WERI-Rb-1 (cell line): ENCODE data around the gene C20orf96.

Source experiments
- DNase-seq: peaks from one replicate; pipeline ENCODE4 v3.0.0-alpha.2; 2020
- H3K27ac ChIP-seq: fragments of 250-450 bp; sonication (Bioruptor Pico); 2 replicates; pipeline ENCODE4 v1.5.1; 2020; ENCODE audit warnings: mild to moderate bottlenecking, moderate library complexity
- H3K27me3 ChIP-seq: fragments of 250-450 bp; sonication (Bioruptor Pico); 2 replicates; pipeline ENCODE4 v1.5.1; 2021; ENCODE audit warnings: mild to moderate bottlenecking, low read depth, moderate library complexity; ENCODE audit not compliant: insufficient read depth, severe bottlenecking
- H3K36me3 ChIP-seq: fragments of 250-450 bp; sonication (Bioruptor Pico); 2 replicates; pipeline ENCODE4 v1.5.1; 2020; ENCODE audit warnings: mild to moderate bottlenecking, moderate library complexity
- H3K4me3 ChIP-seq: 2 replicates; pipeline ENCODE4 v1.5.1; 2011; ENCODE audit warnings: low read depth, mild to moderate bottlenecking, control low read depth, low read length
- H3K9me3 ChIP-seq: fragments of 250-450 bp; sonication (Bioruptor Pico); 2 replicates; pipeline ENCODE4 v1.5.1; 2021; ENCODE audit warnings: mild to moderate bottlenecking, moderate library complexity; ENCODE audit not compliant: severe bottlenecking
- TF ChIP-seq, protein P1 (sequence below): IDR thresholded peaks from 2 replicates; pipeline ENCODE4 v1.5.1; 2011; ENCODE audit warnings: low read depth, mild to moderate bottlenecking, control low read depth, inconsistent platforms, low read length

The C20orf96 gene

DNA sequence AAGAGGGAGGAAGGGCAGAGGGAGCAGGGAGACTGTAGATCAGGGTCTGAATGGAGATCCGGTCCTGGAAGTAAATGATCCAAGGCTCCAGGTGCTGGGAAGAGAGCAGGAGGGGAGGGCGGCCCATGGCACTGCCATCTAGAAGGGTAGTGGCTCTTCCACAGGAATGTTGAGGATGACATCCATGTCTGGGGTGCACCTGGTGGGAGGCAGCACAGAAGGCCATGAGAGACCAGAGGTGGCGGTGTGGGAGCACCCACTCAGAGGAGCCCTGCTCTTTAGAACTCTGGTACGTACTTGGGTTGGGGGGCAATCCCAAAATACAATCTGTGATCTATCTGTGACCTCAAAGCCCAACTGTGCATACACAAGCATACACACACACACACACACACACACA lies 19.5 kb downstream of the C20orf96 start:
- Histone ChIP-seq H3K27ac (no peak overlapping the region), H3K4me3 (no peak overlapping the region), H3K36me3 (peaks cover 13% of the 10 kb centered on the region), H3K27me3 (no peaks in the 10 kb centered on the region), H3K9me3 (no peaks in the 10 kb centered on the region)
- TF ChIP-seq, protein P1, sequence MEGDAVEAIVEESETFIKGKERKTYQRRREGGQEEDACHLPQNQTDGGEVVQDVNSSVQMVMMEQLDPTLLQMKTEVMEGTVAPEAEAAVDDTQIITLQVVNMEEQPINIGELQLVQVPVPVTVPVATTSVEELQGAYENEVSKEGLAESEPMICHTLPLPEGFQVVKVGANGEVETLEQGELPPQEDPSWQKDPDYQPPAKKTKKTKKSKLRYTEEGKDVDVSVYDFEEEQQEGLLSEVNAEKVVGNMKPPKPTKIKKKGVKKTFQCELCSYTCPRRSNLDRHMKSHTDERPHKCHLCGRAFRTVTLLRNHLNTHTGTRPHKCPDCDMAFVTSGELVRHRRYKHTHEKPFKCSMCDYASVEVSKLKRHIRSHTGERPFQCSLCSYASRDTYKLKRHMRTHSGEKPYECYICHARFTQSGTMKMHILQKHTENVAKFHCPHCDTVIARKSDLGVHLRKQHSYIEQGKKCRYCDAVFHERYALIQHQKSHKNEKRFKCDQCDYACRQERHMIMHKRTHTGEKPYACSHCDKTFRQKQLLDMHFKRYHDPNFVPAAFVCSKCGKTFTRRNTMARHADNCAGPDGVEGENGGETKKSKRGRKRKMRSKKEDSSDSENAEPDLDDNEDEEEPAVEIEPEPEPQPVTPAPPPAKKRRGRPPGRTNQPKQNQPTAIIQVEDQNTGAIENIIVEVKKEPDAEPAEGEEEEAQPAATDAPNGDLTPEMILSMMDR: no peak
- DNase-seq: no peak

DNA sequence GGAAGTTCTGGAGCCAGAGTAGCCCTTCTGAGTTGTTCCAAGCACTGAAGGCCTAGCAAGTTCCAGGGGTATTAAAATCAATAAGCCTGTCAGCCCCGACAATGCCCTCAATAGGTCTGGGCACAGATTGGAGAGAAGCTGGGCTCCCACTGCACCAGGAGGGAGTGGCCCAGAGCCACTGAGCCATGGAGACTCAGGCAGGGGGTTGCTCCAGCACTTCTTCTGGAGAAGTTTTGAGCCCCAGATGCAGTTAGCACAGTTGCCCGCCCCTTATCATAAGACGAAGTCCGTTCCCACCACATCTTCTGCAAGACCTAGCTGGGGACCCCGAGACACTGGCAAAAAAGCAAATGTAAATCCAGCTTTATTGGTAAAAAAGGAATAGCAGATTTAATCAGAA lies 20.0 kb downstream of the C20orf96 start:
- no peaks in the 10 kb centered on the region for H3K9me3 ChIP-seq
- DNase-seq: no peak
- H3K27me3 ChIP-seq: no peaks in the 10 kb centered on the region
- TF ChIP-seq, protein P1: no peak
- H3K27ac ChIP-seq: no peak overlapping the region
- H3K4me3 ChIP-seq: no peak overlapping the region
- peaks cover 9% of the 10 kb centered on the region for H3K36me3 ChIP-seq

GRCh38 chr20:266596-267562 lies 23.7 kb downstream of the C20orf96 start:
- Histone ChIP-seq H3K27ac (peak overlapping the region; percentile 77), H3K4me3 (peak overlapping the region; percentile 37), H3K36me3 (peaks cover 3% of the 10 kb centered on the region; the same call in 1 of the 2 replicates), H3K27me3 (no peaks in the 10 kb centered on the region), H3K9me3 (no peaks in the 10 kb centered on the region)
- DNase-seq: peak; percentile 95
- TF ChIP-seq, protein P1: peak; percentile 89

DNA sequence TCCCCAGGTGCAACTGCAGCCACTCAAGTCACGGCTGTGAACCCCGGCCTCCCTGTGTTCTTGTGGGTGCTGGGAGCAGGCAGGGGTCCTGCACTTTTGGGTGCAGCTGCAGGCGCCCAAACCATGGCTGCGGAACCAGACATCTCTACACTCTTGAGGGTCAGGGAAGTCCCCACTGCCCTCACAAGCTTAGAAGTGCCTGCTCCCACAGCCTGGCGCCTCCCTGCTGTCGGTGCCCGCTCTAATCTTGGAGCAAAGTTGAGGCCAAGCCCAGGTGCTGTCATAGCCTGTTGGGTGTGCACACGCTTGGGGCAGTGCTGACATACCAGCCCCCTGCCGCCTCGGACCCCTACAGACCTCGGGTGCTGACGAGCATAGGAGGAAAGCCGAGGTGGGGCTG lies 26.8 kb downstream of the C20orf96 start:
- no peak for DNase-seq
- Histone ChIP-seq H3K36me3 (no peaks in the 10 kb centered on the region), H3K9me3 (no peaks in the 10 kb centered on the region), H3K27me3 (no peaks in the 10 kb centered on the region), H3K27ac (no peak overlapping the region), H3K4me3 (no peak overlapping the region)
- TF ChIP-seq, protein P1: no peak

GRCh38 chr20:259981-260380 lies 30.6 kb downstream of the C20orf96 start:
- no peaks in the 10 kb centered on the region for H3K9me3 ChIP-seq
- H3K36me3 ChIP-seq: no peaks in the 10 kb centered on the region
- TF ChIP-seq, protein P1: no peak
- no peaks in the 10 kb centered on the region for H3K27me3 ChIP-seq
- no peak for DNase-seq
- H3K27ac ChIP-seq: no peak overlapping the region
- no peak overlapping the region for H3K4me3 ChIP-seq
